ENCODE results near the gene ZNF628. TPM values are rescaled to one million over a fixed set of nuclear protein-coding genes. Genes with fewer than 3 reads are reported as not detected.

The ZNF628 gene
- total and polyA plus RNA-seq, 9 donors = 3.8 to 18.4 (median 8.7) TPM; not detected in 1

- Histone ChIP-seq H3K4me1 (ENCODE audit: insufficient read depth) (peaks cover 14% of the 10 kb centered on the region), H3K4me3 (no peak overlapping the region), H3K36me3 (no peaks in the 10 kb centered on the region), H3K27me3 (no peaks in the 10 kb centered on the region), H3K27ac (peak overlapping the region in 1 of 2 donors; percentile 89), H3K9me3 (no peaks in the 10 kb centered on the region)
- TF ChIP-seq POLR2A (IDR thresholded peaks at IDR 0.05) (no peak), CTCF (IDR thresholded peaks at IDR 0.05) (no peak), EP300 (IDR thresholded peaks at IDR 0.05) (no peak)
- 50 to 63% (median 57%) methylated on average over 12 of the region's 12 CpGs for WGBS, 3 donors
- intact Hi-C loops (cut with DNase I) = no loop called here
- DNase-seq = peak in 1 of 5 donors; percentile 42
Observed at GRCh38 chr19:55492362-55492944, 16.0 kb downstream of the ZNF628 start.

DNA sequence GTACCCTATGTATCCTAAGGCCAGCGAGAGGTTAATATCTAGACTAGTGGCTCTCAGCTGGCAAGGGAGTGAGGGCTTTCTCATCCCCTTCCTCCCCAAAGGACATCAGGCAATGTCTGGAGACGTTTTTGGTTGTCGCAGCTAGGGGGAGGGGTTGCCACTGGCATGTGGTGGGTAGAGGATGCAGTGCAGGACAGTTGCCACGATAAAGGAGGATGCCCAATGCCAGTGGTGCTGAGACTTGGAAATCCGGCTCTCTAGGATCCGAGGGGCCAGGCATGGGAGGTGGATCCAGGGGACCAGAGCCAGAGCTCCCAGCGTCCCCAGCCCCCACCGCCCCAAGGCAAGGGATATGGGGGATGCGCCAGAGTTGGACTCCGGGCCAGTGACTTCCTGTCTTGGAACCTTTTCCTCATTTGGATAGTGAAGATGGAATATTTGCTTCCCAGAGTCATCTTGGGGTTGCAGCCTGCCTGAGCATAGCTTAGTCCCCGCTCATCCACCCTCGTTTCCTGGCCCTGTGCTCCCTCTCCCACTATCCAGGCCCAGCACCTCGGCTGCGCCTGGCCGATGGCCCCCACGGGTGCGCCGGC lies 16.7 kb downstream of the ZNF628 start:
- DNase-seq = peak; percentile 76 to 82 (median 78)
- H3K27me3 ChIP-seq = no peaks in the 10 kb centered on the region
- WGBS, 3 donors = 12 to 17% (median 16%) methylated on average over 18 of the region's 18 CpGs
- no peaks in the 10 kb centered on the region for H3K9me3 ChIP-seq
- peaks cover 9% of the 10 kb centered on the region for H3K4me1 ChIP-seq (ENCODE audit: insufficient read depth)
- intact Hi-C loops (cut with DNase I) = no loop called here
- no peaks in the 10 kb centered on the region for H3K36me3 ChIP-seq
- peak overlapping the region; percentile 39 for H3K4me3 ChIP-seq
- TF ChIP-seq POLR2A (IDR thresholded peaks at IDR 0.05) (no peak), EP300 (IDR thresholded peaks at IDR 0.05) (no peak), CTCF (IDR thresholded peaks at IDR 0.05) (no peak)
- peak overlapping the region; percentile 89 to 94 for H3K27ac ChIP-seq

- WGBS, 3 donors = 5 to 14% (median 9%) methylated on average over 15 to 37 of the region's 38 CpGs
- Histone ChIP-seq H3K4me3 (peak overlapping the region; percentile 39), H3K27ac (peak overlapping the region; percentile 89 to 94), H3K27me3 (no peaks in the 10 kb centered on the region), H3K4me1 (ENCODE audit: insufficient read depth) (peaks cover 8% of the 10 kb centered on the region), H3K36me3 (no peaks in the 10 kb centered on the region), H3K9me3 (no peaks in the 10 kb centered on the region)
- DNase-seq = peak in 4 of 5 donors; percentile 53 to 69 (median 63)
- intact Hi-C loops (cut with DNase I) = no loop called here
- TF ChIP-seq EP300 (IDR thresholded peaks at IDR 0.05) (no peak), POLR2A (IDR thresholded peaks at IDR 0.05) (no peak), CTCF (IDR thresholded peaks at IDR 0.05) (no peak)
Observed at GRCh38 chr19:55493645-55494171, 17.3 kb downstream of the ZNF628 start.

DNA sequence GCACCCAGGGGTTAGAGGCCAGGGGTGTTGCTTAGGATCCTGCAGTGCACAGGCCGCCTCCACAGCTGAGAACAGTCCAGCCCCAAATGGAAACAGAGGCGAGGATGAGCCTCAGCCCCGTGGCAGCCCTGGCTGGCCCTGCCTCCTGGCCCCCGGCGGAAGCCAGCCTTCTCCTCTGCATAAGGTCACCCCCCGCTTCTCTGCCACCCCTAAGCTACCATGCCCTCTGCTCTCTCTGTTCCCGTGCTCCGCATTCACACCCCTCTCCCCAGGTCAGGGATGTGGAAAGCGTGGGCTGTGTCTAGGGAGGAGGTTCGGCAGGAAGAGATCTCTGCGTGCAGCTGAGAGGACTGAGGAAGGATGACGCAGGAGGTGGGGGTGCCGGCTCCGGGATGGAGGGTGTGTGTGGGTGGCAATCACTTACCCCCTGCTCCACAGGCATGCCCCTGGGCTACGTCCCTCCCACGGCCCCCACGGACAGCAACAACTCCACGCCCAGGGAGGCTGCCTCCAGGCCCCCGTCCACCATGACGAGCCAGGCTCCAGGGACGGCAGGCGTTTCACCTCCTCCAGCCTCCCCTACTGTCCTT lies 17.9 kb downstream of the ZNF628 start:
- H3K36me3 ChIP-seq = no peaks in the 10 kb centered on the region
- 2 to 3% (median 2%) methylated on average over 22 of the region's 22 CpGs for WGBS, 3 donors
- DNase-seq = peak; percentile 82 to 90 (median 87)
- peak overlapping the region; percentile 39 for H3K4me3 ChIP-seq
- TF ChIP-seq EP300 (IDR thresholded peaks at IDR 0.05) (no peak), CTCF (IDR thresholded peaks at IDR 0.05) (no peak), POLR2A (IDR thresholded peaks at IDR 0.05) (peak; percentile 76)
- peaks cover 8% of the 10 kb centered on the region for H3K4me1 ChIP-seq (ENCODE audit: insufficient read depth)
- no peaks in the 10 kb centered on the region for H3K27me3 ChIP-seq
- H3K27ac ChIP-seq = peak overlapping the region; percentile 89 to 94
- intact Hi-C loops (cut with DNase I) = no loop called here
- H3K9me3 ChIP-seq = no peaks in the 10 kb centered on the region

Data from ovary (tissue), 9 donors.